Neuron (in vitro differentiated cells): Measurements from ENCODE around the gene FHL3.
"Not testable (repeated sequence)": the region's sequence is repeated elsewhere in the genome, so short reads cannot be mapped to it uniquely, and the experiment has no call there.

Experiments used
- H2AFZ ChIP-seq: one replicate; pipeline ENCODE4 v1.6.1; 2013; ENCODE audit warnings: low read depth, mild to moderate bottlenecking, inconsistent platforms, low read length, moderate library complexity
- H3K27me3 ChIP-seq: one replicate; pipeline ENCODE4 v1.6.1; 2013; ENCODE audit warnings: low read length; ENCODE audit not compliant: insufficient read depth
- H3K36me3 ChIP-seq: one replicate; pipeline ENCODE4 v1.6.1; 2013; ENCODE audit warnings: low read length; ENCODE audit not compliant: insufficient read depth
- H3K4me1 ChIP-seq: one replicate; pipeline ENCODE4 v1.6.1; 2013; ENCODE audit warnings: low read length; ENCODE audit not compliant: insufficient read depth
- H3K4me3 ChIP-seq: 2 replicates; pipeline ENCODE4 v1.5.1; 2013; ENCODE audit warnings: mild to moderate bottlenecking, low read length, moderate library complexity
- H3K9me3 ChIP-seq: one replicate; pipeline ENCODE4 v1.6.1; 2013; ENCODE audit warnings: low read length

FHL3 gene

DNA sequence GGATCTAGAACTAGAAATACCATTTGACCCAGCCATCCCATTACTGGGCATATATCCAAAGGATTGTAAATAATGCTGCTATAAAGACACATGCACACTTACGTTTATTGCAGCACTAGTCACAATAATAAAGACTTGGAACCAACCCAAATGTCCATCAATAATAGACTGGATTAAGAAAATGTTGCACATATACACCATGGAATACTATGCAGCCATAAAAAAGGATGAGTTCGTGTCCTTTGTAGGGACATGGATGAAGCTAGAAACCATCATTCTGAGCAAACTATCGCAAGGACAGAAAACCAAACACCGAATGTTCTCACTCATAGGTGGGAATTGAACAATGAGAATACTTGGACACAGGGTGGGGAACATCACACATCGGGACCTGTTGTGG, 31.6 kb downstream of the FHL3 start:
- H3K27me3 ChIP-seq, H3K9me3 ChIP-seq, H2AFZ ChIP-seq, H3K4me1 ChIP-seq, H3K4me3 ChIP-seq: not testable (repeated sequence)
- peaks cover 56% of the 10 kb centered on the region for H3K36me3 ChIP-seq

DNA sequence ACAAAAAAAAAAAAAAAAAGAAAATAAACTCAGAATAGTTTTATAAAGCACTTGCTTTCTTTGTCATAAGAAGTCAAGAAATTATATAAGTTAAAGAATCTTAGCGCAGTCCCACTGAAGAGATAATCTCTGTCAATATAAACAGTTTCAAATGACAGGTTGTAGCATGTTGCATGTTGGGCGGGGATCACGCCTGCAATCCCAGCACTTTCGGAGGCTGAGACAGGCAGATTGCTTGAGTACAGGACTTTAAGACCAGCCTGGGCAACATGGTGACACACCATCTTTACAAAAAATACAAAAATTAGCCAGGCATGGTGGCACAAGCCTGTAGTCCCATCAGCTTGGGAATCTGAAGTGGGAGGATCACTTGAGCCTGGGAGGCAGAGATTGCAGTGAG, 40.0 kb downstream of the FHL3 start:
- no peaks in the 10 kb centered on the region for H3K4me1 ChIP-seq
- no peak overlapping the region for H3K4me3 ChIP-seq
- H2AFZ ChIP-seq, result no peak overlapping the region
- no peaks in the 10 kb centered on the region for H3K9me3 ChIP-seq
- peaks cover 50% of the 10 kb centered on the region for H3K36me3 ChIP-seq
- no peaks in the 10 kb centered on the region for H3K27me3 ChIP-seq

- not testable (repeated sequence) for H2AFZ ChIP-seq, H3K9me3 ChIP-seq, H3K4me3 ChIP-seq, H3K4me1 ChIP-seq, H3K27me3 ChIP-seq
- H3K36me3 ChIP-seq, result peaks cover 52% of the 10 kb centered on the region
Observed at GRCh38 chr1:37964106-37964505, 41.2 kb downstream of the FHL3 start.

DNA sequence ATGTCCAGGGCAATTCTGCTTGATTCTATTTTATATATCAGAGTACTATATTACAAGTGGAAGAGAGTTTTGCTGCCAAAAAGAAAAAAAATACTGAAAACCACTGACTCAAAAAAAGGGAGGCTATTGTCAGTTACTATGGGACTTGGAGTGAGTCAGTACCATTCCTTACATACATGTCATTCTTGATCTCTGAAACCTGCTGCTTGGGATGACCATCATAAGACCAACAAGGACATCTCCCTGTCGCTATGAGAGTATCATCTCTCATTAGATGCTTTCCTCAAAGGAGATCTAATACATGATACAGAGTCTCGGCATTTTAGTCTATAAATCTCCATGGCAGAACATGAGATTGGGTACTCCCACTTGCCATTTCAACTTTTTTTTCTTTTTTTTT, 46.6 kb downstream of the FHL3 start:
- Histone ChIP-seq H3K27me3 (no peaks in the 10 kb centered on the region), H3K4me3 (no peak overlapping the region), H3K36me3 (peaks cover 51% of the 10 kb centered on the region), H2AFZ (no peak overlapping the region), H3K4me1 (no peaks in the 10 kb centered on the region), H3K9me3 (no peaks in the 10 kb centered on the region)

- no peaks in the 10 kb centered on the region for H3K4me1 ChIP-seq
- no peaks in the 10 kb centered on the region for H3K27me3 ChIP-seq
- no peak overlapping the region for H3K4me3 ChIP-seq
Observed at GRCh38 chr1:37955685-37956084, 49.6 kb downstream of the FHL3 start.

DNA sequence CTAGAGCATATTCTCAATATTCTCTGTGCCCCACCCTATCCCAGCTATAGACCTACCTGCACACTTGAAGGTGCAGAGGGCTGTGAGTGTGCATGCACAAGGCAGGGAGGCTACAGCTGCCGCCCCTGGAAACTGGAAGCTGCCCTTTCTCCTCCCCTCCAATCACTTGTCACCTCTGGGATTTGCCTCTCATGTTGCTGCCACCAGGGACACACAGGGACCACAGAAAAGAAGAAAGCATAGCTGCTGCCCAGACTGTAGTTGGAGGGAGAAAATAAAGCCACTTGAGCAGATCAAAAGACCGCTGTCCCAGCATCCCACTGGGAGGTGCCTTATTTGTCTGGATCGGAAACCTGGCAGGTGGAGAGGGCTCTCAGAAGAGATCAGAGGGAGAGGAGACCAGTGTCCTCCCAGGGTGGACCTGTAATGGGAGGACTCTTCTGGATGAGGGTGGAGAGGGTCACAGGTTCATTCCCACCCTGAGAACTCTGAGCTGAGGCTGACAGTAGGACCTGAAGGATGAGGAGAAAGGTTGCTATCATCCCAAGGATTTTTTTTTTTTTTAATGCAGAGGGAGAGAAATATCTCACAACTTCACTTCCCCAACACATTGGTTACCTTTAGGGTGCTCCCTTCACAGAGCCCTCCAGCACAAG, 50.9 kb downstream of the FHL3 start:
- H2AFZ ChIP-seq, result no peak overlapping the region
- H3K4me3 ChIP-seq, result no peak overlapping the region
- H3K27me3 ChIP-seq, result no peaks in the 10 kb centered on the region
- H3K4me1 ChIP-seq, result no peaks in the 10 kb centered on the region
- H3K9me3 ChIP-seq, result no peaks in the 10 kb centered on the region
- peaks cover 31% of the 10 kb centered on the region for H3K36me3 ChIP-seq

More at GRCh38 chr1:37955685-37956084, 49.6 kb downstream of the FHL3 start:
- Histone ChIP-seq H2AFZ (no peak overlapping the region), H3K9me3 (no peaks in the 10 kb centered on the region), H3K36me3 (peaks cover 40% of the 10 kb centered on the region)

- Histone ChIP-seq H3K9me3 (no peaks in the 10 kb centered on the region), H3K36me3 (peaks cover 15% of the 10 kb centered on the region), H3K4me1 (no peaks in the 10 kb centered on the region), H3K4me3 (no peak overlapping the region), H3K27me3 (no peaks in the 10 kb centered on the region), H2AFZ (no peak overlapping the region)
Observed at GRCh38 chr1:37952738-37953137, 52.6 kb downstream of the FHL3 start.

DNA sequence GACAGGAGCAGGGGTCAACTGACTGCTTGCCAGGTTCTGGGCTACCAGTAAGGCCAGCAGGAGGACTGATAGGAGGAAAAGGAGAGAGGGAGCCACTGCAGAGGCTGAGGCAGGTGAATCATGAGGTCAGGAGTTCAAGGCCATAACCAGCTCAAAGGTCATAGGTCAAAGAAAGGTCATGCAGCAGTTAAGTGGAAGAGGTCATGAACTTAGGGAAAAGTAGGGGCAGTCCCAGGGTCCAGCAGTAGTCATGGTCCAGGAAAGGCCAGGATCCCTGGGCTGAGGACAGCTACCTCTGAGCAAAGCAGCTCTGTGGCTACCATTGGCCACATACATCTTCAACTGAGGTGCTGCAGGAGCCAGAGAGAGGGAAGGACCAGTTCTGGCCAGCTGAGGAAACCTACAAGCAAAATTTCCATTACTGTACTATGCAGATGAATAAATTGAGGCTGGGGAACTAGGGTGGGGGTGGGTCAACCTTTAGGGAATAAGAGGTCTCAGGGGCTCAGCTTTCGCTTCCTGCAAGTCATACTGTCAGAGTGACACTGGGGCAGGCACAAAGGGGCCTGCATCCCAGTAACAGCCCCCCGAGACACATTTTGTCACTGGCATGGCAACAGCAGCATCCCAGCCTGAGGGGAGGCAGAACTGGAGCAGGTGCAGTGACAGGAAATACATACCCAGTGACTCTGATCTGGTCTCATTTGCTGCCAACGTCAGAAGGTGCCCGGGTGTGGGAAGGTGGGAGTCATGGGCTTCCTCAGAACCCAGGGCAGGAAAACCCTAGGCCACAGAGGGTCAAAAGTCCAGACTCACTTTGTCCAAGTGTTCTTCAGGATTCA, 53.3 kb downstream of the FHL3 start:
- Histone ChIP-seq H3K4me3 (no peak overlapping the region), H3K36me3 (peaks cover 8% of the 10 kb centered on the region), H3K9me3 (no peaks in the 10 kb centered on the region), H3K27me3 (no peaks in the 10 kb centered on the region), H2AFZ (no peak overlapping the region), H3K4me1 (peaks cover 1% of the 10 kb centered on the region)

DNA sequence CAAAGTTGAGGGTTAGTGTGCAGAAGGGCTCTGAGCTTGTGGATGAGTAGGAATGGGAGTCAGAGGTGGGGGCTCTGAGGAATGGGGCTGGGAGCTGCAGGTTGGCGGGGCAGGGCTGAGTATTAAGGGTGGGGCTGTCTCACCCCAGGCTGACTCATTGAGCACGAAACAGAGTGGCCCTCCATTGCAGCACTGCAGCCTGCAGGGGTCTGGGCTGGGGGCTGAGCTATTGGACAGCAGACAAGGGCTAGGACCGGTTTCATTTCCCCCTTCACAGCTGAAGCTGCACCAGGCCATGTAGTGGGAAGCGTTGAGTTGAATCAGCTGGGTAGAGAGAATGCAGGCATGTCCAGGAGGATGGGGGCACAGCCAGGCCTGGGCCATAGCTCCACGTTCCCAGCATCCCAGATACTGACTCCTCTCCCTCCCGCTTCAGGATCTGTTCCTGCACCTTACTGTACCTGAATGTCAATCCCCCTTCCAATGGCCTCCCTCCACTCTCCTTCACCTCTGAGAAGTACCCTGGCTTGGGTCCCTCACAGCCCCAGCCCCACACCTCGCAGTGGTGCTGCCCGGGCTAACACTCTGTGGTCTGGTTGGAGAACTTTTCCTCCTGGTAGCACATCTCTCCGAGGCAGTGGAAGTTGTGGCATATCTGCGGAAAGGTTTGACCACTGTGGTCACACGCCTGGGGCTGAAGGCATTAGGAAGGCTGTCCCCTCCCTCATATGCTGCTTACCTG, 54.1 kb downstream of the FHL3 start:
- H3K9me3 ChIP-seq, result no peaks in the 10 kb centered on the region
- H3K27me3 ChIP-seq, result no peaks in the 10 kb centered on the region
- H3K36me3 ChIP-seq, result peaks cover 4% of the 10 kb centered on the region
- no peak overlapping the region for H3K4me3 ChIP-seq
- H2AFZ ChIP-seq, result no peak overlapping the region
- H3K4me1 ChIP-seq, result peaks cover 2% of the 10 kb centered on the region

- Histone ChIP-seq H3K4me3 (no peak overlapping the region), H3K27me3 (no peaks in the 10 kb centered on the region), H3K9me3 (no peaks in the 10 kb centered on the region), H3K36me3 (no peaks in the 10 kb centered on the region), H3K4me1 (peaks cover 6% of the 10 kb centered on the region), H2AFZ (no peak overlapping the region)
Observed at GRCh38 chr1:37949524-37950152, 55.7 kb downstream of the FHL3 start.

DNA sequence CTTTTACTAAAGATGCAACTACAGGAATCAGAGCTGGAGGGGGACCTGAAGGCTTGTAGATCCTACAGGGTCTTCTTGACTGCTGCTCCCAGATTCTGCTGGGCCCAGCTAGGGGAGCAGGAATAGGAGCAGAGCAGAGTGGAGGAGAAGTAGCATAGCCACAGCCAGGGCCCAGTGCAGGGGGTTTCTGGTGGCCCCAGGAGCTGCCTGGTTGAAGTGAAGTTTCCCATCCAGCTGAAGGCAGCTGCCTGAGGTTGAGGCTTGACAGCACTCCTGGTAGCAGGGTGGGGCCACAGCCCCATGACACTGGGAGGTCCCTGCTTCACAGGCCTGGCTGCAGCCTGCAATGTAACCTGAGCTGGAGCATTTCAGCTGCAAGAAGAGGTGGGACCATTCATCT, 56.5 kb downstream of the FHL3 start:
- H3K27me3 ChIP-seq, result no peaks in the 10 kb centered on the region
- peaks cover under 1% of the 10 kb centered on the region for H3K36me3 ChIP-seq
- no peak overlapping the region for H3K4me3 ChIP-seq
- peaks cover 6% of the 10 kb centered on the region for H3K4me1 ChIP-seq
- no peak overlapping the region for H2AFZ ChIP-seq
- H3K9me3 ChIP-seq, result no peaks in the 10 kb centered on the region

DNA sequence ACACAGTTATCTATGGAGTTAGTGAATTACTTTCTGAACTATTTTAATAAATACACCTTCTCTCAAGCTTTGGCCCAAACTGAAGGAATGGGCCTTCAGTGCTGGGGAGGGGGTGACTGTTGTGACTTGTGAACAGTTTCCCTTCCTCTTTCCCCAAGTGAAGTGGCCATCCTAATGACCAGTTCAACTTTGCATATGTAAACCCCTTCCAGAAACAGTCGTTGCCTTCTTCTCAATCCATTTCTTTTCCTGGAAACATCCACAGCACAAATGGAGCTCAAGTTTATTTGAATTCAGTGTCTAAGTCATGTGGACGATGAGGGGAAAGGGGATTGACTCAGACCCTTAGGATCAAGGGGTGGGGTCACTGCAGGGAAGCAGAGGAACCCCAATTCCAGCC, 57.1 kb downstream of the FHL3 start:
- H3K9me3 ChIP-seq, result no peaks in the 10 kb centered on the region
- no peaks in the 10 kb centered on the region for H3K27me3 ChIP-seq
- no peak overlapping the region for H2AFZ ChIP-seq
- peaks cover 6% of the 10 kb centered on the region for H3K4me1 ChIP-seq
- H3K4me3 ChIP-seq, result no peak overlapping the region
- H3K36me3 ChIP-seq, result peaks cover 3% of the 10 kb centered on the region

DNA sequence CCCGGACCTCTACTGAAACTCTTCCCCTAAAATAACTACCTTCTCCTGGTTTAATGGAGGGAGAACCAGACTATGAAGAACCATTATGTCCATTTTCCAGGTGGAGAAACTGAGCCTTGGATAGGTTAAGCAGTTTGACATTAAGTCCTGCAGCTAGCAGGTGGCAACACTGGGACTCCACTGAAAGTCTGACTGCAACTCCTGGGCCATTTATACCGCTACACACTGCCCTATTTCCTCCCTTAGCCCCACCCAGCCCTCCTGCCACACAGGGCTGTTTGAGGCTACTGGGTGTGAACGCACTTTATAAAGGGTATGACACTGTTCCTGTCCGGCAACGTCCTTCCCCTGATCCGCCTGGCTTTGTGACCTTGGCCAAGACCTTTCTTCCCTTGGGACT, 58.0 kb downstream of the FHL3 start:
- Histone ChIP-seq H3K4me3 (peak overlapping the region; percentile 76), H3K36me3 (peaks cover 3% of the 10 kb centered on the region), H2AFZ (peak overlapping the region; percentile 74), H3K27me3 (no peaks in the 10 kb centered on the region), H3K9me3 (no peaks in the 10 kb centered on the region), H3K4me1 (peaks cover 6% of the 10 kb centered on the region)
